ENCODE measurements around the gene B9D2.
"Not testable (repeated sequence)": the region's sequence is repeated elsewhere in the genome, so short reads cannot be mapped to it uniquely, and the experiment has no call there.

The B9D2 gene

DNA sequence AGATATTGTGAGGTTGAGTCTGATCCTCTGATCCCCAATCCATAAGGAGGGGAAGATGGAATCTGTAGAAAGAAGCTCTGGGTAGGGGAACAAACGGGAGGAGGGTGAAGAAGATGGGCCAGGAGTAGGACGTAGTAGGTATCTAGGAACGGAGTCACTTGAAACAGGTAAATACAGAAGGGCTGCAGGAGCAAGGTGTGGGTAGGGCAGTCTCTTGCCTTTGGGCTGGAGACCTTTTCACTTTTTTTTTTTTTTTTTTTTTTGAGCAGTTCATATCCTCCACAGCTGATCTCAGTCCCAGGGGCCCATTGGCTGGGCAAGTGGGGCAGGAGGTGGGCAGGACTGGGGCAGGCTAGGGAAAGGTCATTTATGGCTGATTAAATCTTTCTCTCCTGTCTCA lies 35.1 kb upstream of the B9D2 start:
- ATAC-seq, result no peak
- peaks cover 16% of the 10 kb centered on the region for H3K36me3 Mint-ChIP-seq
- no peaks in the 10 kb centered on the region for H3K9me3 Mint-ChIP-seq
- H3K4me1 Mint-ChIP-seq, result peaks cover 68% of the 10 kb centered on the region
- peak overlapping the region; percentile 99 for H3K4me3 Mint-ChIP-seq
- peak overlapping the region; percentile 99 for H3K27ac Mint-ChIP-seq
- H3K27me3 Mint-ChIP-seq, result no peaks in the 10 kb centered on the region

GRCh38 chr19:41398598-41398997 lies 34.6 kb upstream of the B9D2 start:
- Mint-ChIP-seq H3K27me3 (no peaks in the 10 kb centered on the region), H3K27ac (peak overlapping the region; percentile 99), H3K4me1 (peaks cover 64% of the 10 kb centered on the region), H3K4me3 (peak overlapping the region; percentile 99), H3K36me3 (peaks cover 16% of the 10 kb centered on the region), H3K9me3 (no peaks in the 10 kb centered on the region)
- no peak for ATAC-seq

DNA sequence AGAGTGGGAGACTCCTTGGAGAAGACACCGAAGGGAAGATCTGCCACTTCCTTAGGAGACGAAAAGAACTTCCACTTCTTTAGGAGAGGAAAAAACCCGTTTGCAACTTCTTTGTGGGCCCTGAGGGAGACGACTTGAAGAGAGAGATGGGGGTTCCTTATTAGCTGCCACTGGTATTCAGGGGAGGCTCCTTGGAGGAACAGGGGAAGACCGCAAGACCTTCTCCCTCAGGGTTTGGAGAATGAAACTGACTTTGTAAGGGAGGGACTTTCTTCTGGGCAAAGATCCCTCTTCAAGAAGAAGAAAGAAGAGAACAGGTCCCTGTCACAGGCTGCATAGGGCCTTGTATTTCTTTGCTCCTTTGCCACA lies 34.1 kb upstream of the B9D2 start:
- H3K27ac Mint-ChIP-seq, result peak overlapping the region; percentile 99
- no peaks in the 10 kb centered on the region for H3K9me3 Mint-ChIP-seq
- peak overlapping the region; percentile 99 for H3K4me3 Mint-ChIP-seq
- no peak for ATAC-seq
- H3K36me3 Mint-ChIP-seq, result peaks cover 15% of the 10 kb centered on the region
- H3K27me3 Mint-ChIP-seq, result no peaks in the 10 kb centered on the region
- peaks cover 58% of the 10 kb centered on the region for H3K4me1 Mint-ChIP-seq

DNA sequence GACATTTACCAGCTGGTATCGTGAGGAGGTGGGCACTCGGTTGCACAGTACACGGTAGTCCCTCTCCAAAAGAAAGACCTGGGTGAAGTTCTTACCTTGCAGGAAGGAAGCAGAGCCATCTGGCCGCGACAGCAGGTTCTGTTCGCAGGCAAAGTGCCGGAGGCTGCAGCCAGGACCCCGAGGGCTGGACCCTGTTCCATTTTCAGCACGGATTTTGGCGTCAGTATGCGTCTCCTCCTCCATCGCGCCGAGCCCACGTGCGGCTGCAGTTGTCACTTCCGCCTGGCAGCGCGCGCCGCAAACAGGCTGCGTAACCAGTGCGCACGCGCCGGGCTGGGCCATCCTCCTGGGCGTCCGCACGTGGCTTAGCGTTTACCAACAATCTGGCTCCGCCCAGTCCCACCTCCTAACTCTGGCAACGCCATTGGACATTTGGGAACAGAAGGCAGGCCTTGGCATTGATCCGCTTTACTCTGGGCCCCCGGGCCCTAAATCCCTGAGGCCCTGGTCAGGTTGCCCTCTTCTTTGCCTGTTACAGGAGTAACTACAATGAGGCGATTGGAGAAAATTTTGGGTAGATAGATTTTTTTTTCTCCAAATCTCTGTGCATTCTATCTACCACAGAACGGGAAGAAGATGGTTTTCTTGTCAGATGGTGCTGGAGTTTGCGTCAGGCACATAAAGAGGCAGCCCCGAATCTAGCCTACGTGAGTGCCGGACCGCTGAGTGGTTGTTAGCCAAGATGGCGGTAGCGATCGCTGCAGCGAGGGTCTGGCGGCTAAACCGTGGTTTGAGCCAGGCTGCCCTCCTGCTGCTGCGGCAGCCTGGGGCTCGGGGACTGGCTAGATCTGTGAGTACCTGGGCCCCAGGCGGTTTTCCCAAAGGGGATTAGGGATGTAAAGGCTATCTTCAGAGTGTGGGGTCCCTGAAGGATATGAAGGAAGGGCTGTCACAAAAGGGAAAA lies 33.4 kb upstream of the B9D2 start, which contains the start of the genes BCKDHA and EXOSC5:
TSS of gene BCKDHA (plus strand) at position 733 of the 964 bp plus-strand sequence. CDS start at position 743, 10 bp downstream.
TSS of gene EXOSC5 (minus strand) at position 274 of the 964 bp plus-strand sequence. CDS start at position 243, 31 bp downstream.
- peak within 1 kb of the TSS; percentile 99 for H3K4me3 Mint-ChIP-seq
- no peaks in the 10 kb centered on the region for H3K27me3 Mint-ChIP-seq
- peak within 1 kb of the TSS; percentile 99 for H3K27ac Mint-ChIP-seq
- peak; percentile 100 for ATAC-seq
- H3K9me3 Mint-ChIP-seq, result no peaks in the 10 kb centered on the region
- peaks cover 55% of the 10 kb centered on the region for H3K4me1 Mint-ChIP-seq
- peaks cover 17% of the 10 kb centered on the region for H3K36me3 Mint-ChIP-seq

DNA sequence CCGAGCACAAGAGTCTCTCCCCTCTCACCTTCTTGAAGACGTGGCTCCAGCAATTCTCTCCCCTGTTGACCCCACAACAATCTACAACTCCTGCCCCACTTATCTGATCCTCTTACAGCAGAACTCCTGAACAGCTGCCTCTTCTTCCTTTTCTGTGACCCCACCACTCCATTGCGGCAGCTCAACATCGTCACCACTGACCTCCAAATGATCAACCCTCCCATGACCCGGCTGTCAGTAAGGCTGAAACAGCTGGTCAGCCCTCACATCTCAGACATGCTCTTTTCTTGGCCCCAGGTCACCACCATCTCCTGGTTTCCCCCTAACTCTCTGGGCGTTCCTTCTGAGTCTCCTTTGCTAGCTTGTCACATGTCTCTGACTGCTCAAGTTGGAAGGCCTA lies 31.4 kb upstream of the B9D2 start:
- peak overlapping the region; percentile 4 for H3K4me3 Mint-ChIP-seq
- H3K4me1 Mint-ChIP-seq, result peaks cover 44% of the 10 kb centered on the region
- H3K36me3 Mint-ChIP-seq, result peaks cover 26% of the 10 kb centered on the region
- H3K9me3 Mint-ChIP-seq, result no peaks in the 10 kb centered on the region
- H3K27ac Mint-ChIP-seq, result peak overlapping the region; percentile 99
- ATAC-seq, result no peak
- H3K27me3 Mint-ChIP-seq, result no peaks in the 10 kb centered on the region

- ATAC-seq, result no peak
- peaks cover 43% of the 10 kb centered on the region for H3K36me3 Mint-ChIP-seq
These were observed 28.8 kb upstream of the B9D2 start for GRCh38 chr19:41392775-41393174.

GRCh38 chr19:41391618-41392017 lies 27.7 kb upstream of the B9D2 start:
- ATAC-seq, result no peak
- Mint-ChIP-seq H3K27ac (no peak overlapping the region), H3K36me3 (peaks cover 45% of the 10 kb centered on the region), H3K4me3 (no peak overlapping the region), H3K4me1 (peaks cover 17% of the 10 kb centered on the region), H3K27me3 (no peaks in the 10 kb centered on the region), H3K9me3 (no peaks in the 10 kb centered on the region)

More at GRCh38 chr19:41392775-41393174, 28.8 kb upstream of the B9D2 start:
- no peaks in the 10 kb centered on the region for H3K9me3 Mint-ChIP-seq
- H3K4me3 Mint-ChIP-seq, result no peak overlapping the region
- H3K4me1 Mint-ChIP-seq, result peaks cover 23% of the 10 kb centered on the region
- H3K27me3 Mint-ChIP-seq, result no peaks in the 10 kb centered on the region
- no peak overlapping the region for H3K27ac Mint-ChIP-seq

DNA sequence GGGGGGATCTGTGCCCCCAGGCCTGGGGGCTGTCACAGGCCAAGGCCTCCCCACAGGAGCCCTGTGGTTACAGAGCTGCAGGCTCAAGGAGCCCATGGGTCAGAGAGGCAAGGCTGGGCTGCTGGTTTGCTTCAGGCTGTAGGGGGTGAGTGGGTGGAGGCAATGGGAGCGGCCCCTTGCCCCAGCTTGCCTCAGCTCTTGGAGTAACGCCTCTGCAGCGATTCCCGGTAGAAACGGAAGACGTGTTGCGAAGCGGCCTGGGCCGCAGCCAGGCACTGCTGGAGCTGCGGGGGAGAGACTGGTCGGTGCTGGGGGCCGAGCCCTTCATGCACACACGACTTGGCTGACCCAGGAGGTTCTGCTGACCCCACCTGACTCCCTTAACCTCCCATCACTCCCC lies 22.5 kb upstream of the B9D2 start:
- H3K27ac Mint-ChIP-seq, result no peak overlapping the region
- ATAC-seq, result no peak
- peaks cover 44% of the 10 kb centered on the region for H3K36me3 Mint-ChIP-seq
- H3K4me1 Mint-ChIP-seq, result no peaks in the 10 kb centered on the region
- H3K9me3 Mint-ChIP-seq, result no peaks in the 10 kb centered on the region
- H3K27me3 Mint-ChIP-seq, result no peaks in the 10 kb centered on the region
- no peak overlapping the region for H3K4me3 Mint-ChIP-seq

DNA sequence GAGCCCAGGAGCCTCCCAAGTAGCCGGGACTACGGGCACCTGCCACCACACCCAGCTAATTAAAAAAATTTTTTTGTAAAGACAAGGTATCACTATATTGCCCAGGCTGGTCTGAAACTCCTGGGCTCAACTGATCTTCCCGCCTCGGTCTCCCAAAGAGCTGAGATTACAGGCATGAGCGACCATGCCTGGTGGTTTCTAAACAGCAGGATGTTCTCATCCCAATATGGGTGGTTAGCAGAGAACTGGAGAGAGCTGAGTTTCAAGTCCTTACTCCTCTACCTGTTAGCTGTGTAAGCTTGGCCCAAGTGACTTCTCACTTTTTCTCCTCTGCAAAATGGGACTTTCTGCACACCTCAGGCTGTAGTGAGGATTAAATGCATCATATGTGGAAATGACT lies 20.4 kb upstream of the B9D2 start:
- H3K36me3 Mint-ChIP-seq, result peaks cover 27% of the 10 kb centered on the region
- H3K4me3 Mint-ChIP-seq, result no peak overlapping the region
- no peaks in the 10 kb centered on the region for H3K9me3 Mint-ChIP-seq
- ATAC-seq, result no peak
- no peak overlapping the region for H3K27ac Mint-ChIP-seq
- H3K4me1 Mint-ChIP-seq, result no peaks in the 10 kb centered on the region
- H3K27me3 Mint-ChIP-seq, result no peaks in the 10 kb centered on the region

DNA sequence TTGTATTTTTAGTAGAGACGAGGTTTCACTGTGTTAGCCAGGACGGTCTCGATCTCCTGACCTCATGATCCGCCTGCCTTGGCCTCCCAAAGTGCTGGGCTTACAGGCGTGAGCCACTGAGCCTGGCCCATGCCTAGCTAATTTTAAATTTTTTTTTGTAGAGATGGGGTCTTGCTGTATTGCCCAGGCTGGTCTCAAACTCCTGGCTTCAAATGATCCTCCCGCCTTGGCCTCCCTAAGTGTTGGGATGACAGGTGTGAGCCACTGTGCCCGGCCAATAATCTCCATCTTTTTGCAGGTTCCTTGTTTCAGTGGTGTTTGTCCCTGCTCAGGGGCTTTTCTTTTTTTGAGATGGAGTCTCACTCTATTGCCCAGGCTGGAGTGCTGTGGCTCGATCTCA lies 17.6 kb upstream of the B9D2 start:
- not testable (repeated sequence) for ATAC-seq, H3K9me3 Mint-ChIP-seq, H3K27ac Mint-ChIP-seq, H3K27me3 Mint-ChIP-seq, H3K4me3 Mint-ChIP-seq
- peaks cover 14% of the 10 kb centered on the region for H3K36me3 Mint-ChIP-seq
- peaks cover 18% of the 10 kb centered on the region for H3K4me1 Mint-ChIP-seq

DNA sequence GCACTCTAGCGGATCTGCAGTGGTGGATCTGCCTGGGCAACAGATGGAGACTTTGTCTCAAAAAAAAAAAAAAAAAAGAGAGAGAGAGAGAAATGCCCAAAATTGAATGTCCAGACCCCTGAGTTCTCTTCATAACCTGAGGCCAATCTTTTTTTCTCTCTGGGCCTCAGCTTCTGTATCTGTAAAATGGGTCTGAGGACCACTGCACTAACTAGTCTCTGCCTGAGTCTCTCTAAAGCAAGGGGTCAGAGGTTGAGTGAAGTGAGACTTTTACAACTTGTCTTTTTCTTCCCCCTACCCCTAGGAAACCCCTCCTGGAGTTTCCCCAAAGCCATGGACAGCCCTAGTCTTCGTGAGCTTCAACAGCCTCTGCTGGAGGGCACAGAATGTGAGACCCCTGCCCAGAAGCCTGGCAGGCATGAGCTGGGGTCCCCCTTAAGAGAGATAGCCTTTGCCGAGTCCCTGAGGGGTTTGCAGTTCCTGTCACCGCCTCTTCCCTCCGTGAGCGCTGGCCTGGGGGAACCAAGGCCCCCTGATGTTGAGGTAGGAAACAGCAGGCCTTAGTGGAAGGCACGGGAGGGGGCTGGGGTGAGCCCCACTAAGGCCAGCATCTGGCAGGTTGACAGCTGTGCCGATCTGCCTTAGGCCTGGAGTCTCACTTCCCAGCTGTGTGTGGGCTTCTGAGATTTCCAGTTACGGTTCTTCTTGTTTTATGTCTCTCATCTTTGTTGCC lies 14.2 kb upstream of the B9D2 start:
- peaks cover 25% of the 10 kb centered on the region for H3K4me1 Mint-ChIP-seq
- H3K4me3 Mint-ChIP-seq, result no peak overlapping the region
- H3K27ac Mint-ChIP-seq, result peak overlapping the region; percentile 22
- peak; percentile 73 for ATAC-seq
- H3K36me3 Mint-ChIP-seq, result peaks cover 7% of the 10 kb centered on the region
- H3K27me3 Mint-ChIP-seq, result no peaks in the 10 kb centered on the region
- H3K9me3 Mint-ChIP-seq, result no peaks in the 10 kb centered on the region

GRCh38 chr19:41376998-41377365 lies 13.0 kb upstream of the B9D2 start:
- Mint-ChIP-seq H3K36me3 (no peaks in the 10 kb centered on the region), H3K4me3 (no peak overlapping the region)

DNA sequence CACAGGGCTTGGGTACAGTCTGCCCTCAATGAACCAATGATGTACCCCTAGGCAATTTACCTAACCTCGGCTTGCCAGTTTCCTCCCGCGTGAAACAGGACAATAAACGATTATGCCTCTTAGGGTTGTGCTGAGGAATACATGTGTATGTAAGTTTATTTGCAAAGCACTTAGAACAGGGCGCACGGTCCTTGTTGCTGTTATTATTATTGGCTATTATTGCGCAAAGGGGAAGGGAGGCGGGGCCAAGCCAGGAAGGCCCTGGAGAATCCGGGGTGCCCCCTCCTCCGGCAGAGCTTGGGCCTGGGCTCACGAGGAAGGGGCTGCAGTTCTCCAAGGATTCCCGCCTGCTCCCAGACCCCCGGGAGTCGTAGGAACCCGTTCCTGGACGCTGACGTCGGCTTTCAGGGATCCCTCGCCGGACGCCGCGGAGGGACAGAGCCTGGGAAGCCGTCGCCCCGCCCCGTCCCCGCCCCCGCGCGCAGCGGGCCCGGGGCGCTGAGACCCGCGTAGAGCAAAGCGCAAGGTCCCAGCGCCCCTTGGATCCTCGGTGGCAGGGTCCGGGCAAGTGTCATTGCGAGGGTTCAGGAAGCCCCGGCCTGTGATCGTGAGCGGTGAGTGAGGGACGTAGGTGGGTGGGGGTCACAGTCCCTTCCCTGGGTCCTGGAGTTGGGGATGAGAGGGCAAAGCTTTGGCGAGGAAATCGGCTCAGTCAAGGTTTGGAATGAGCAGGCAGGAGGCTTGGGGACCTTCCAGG lies 12.5 kb upstream of the B9D2 start, which contains the start of gene TMEM91:
TSS of gene TMEM91 (plus strand) at position 293 of the 757 bp plus-strand sequence. CDS start 1,777 bp downstream, outside the sequence.
- Mint-ChIP-seq H3K4me1 (peaks cover 27% of the 10 kb centered on the region), H3K4me3 (peak within 1 kb of the TSS; percentile 45), H3K9me3 (no peaks in the 10 kb centered on the region), H3K27ac (no peak within 1 kb of the TSS), H3K36me3 (no peaks in the 10 kb centered on the region), H3K27me3 (no peaks in the 10 kb centered on the region)
- ATAC-seq, result peak; percentile 45

More at GRCh38 chr19:41376998-41377365, 13.0 kb upstream of the B9D2 start:
- no peaks in the 10 kb centered on the region for H3K27me3 Mint-ChIP-seq
- H3K4me1 Mint-ChIP-seq, result peaks cover 25% of the 10 kb centered on the region
- no peak overlapping the region for H3K27ac Mint-ChIP-seq
- ATAC-seq, result peak; percentile 43
- H3K9me3 Mint-ChIP-seq, result no peaks in the 10 kb centered on the region

DNA sequence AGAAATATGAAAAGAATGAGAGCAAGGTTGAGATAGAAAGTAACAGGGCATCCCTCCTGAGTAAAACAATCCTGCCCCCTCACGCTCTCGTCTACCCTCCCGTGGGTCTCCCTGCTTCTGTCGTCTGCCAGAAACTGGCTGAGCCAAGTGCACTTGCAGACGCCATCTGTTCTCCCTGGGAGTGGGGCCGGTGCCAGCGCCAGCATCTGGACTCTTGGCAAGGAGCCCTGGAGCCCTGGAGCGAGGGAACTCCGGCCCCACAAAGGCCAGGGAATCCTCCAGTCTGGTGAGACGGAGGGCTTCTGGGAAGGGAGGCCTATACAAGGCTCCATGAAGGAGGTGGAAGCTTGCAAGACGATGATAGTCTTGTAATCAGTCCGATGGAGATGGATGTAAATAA lies 10.0 kb upstream of the B9D2 start:
- Mint-ChIP-seq H3K4me1 (peaks cover 31% of the 10 kb centered on the region), H3K36me3 (no peaks in the 10 kb centered on the region), H3K9me3 (no peaks in the 10 kb centered on the region), H3K27me3 (no peaks in the 10 kb centered on the region), H3K27ac (no peak overlapping the region), H3K4me3 (no peak overlapping the region)
- ATAC-seq, result no peak

GRCh38 chr19:41372501-41372900 lies 8.6 kb upstream of the B9D2 start:
- Mint-ChIP-seq H3K4me3 (no peak overlapping the region), H3K36me3 (no peaks in the 10 kb centered on the region), H3K27me3 (no peaks in the 10 kb centered on the region), H3K4me1 (peaks cover 27% of the 10 kb centered on the region), H3K27ac (no peak overlapping the region), H3K9me3 (no peaks in the 10 kb centered on the region)
- no peak for ATAC-seq
